Measurements from ENCODE around the gene EIF4EBP3.

The EIF4EBP3 gene

DNA sequence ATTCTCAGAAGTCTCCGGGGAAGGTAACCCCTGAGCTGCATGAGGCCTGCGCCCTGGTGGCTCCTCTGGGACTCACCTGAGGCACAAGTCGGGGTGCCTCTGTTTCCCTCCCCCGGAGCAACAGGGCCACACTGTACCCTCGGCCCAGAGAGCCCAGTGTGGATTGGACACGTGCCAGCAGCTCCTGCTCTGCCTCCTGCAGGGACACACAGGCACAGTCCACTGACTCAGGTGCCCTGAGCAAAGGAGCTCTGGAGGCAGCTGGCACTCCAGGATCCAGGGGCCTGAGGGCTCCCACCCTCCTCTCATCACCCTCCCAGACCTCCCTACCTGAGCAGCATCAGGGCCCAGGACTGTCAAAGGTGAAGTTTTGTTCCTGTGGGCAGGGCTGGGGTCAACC, 46.7 kb downstream of the EIF4EBP3 start:
- TF ChIP-seq, protein P1, sequence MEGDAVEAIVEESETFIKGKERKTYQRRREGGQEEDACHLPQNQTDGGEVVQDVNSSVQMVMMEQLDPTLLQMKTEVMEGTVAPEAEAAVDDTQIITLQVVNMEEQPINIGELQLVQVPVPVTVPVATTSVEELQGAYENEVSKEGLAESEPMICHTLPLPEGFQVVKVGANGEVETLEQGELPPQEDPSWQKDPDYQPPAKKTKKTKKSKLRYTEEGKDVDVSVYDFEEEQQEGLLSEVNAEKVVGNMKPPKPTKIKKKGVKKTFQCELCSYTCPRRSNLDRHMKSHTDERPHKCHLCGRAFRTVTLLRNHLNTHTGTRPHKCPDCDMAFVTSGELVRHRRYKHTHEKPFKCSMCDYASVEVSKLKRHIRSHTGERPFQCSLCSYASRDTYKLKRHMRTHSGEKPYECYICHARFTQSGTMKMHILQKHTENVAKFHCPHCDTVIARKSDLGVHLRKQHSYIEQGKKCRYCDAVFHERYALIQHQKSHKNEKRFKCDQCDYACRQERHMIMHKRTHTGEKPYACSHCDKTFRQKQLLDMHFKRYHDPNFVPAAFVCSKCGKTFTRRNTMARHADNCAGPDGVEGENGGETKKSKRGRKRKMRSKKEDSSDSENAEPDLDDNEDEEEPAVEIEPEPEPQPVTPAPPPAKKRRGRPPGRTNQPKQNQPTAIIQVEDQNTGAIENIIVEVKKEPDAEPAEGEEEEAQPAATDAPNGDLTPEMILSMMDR (IDR thresholded peaks at IDR 0.05; ENCODE audit: low read depth, low read length, missing control alignments): no peak
- Histone ChIP-seq H3K27me3 (replicated peaks) (no peaks in the 10 kb centered on the region), H3K4me3 (ENCODE audit: low read depth, low read length) (no peak overlapping the region), H3K36me3 (replicated peaks) (no peaks in the 10 kb centered on the region), H3K27ac (no peak overlapping the region)
- in situ Hi-C loops (cut with HindIII; ENCODE audit: low pct_ligation_motif_present, low sequenced_read_pairs): no loop called here
- no peak for DNase-seq

DNA sequence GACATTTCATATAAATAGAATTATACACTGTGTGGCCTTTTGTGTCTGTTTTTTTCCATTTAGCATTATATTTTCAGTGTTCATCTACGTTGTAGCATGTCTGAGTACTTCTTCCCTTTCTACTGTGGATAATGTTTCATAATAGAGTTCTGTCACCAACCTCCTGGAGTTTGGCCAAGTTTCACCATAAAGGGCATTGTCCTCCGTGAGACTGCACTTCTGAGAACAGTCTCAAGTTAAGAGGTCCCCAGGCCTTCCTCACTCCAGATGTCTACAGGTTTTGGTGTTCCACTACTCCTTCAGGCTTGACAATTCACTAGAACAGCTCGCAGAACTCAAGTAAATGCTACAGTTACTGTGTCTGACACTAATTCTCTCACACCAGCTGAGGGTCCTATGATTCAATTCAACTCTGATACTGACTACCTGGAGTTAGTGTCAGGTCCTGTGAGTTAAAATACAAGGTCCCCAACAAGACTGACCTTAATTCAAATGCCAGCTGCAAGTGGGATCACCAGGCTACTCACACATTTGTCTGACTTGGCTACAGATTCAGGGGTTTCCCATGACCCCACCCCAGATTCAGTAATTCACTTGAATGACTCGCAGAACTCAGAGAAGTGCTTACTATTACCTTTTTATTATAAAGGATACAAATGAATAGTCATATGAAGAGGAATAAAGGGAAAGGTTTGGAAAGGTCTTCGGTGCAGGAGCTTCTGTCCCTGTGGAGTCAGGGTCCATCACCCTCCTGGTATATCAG, 48.3 kb downstream of the EIF4EBP3 start:
- Histone ChIP-seq H3K4me3 (ENCODE audit: low read depth, low read length) (no peak overlapping the region), H3K36me3 (replicated peaks) (no peaks in the 10 kb centered on the region), H3K27ac (no peak overlapping the region), H3K27me3 (replicated peaks) (no peaks in the 10 kb centered on the region)
- in situ Hi-C loops (cut with HindIII; ENCODE audit: low pct_ligation_motif_present, low sequenced_read_pairs): no loop called here
- DNase-seq: no peak
- TF ChIP-seq, protein P1 (IDR thresholded peaks at IDR 0.05; ENCODE audit: low read depth, low read length, missing control alignments): no peak

DNA sequence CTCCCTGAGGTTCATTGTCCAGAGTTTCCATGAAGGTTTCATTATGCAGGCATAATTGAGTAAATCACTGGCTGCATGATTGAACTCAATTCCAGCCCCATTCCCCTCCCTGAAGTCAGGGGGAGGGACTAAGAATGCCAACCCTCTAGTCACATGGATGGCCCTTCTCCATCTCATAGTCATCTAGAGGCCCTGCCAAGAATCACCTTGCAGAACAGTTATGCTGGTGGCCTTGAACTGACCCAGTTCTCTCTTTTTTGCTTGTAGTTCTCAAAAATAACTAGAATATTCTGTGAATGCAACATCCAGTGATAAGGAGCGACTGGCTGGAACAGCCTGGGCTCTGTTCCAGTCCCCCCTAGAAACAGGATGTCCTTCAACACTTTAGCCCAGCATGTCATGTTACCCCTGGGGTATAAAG, 48.9 kb downstream of the EIF4EBP3 start:
- DNase-seq: no peak
- in situ Hi-C loops (cut with HindIII; ENCODE audit: low pct_ligation_motif_present, low sequenced_read_pairs): no loop called here
- Histone ChIP-seq H3K27ac (no peak overlapping the region), H3K27me3 (replicated peaks) (no peaks in the 10 kb centered on the region), H3K4me3 (ENCODE audit: low read depth, low read length) (no peak overlapping the region), H3K36me3 (replicated peaks) (no peaks in the 10 kb centered on the region)
- TF ChIP-seq, protein P1 (IDR thresholded peaks at IDR 0.05; ENCODE audit: low read depth, low read length, missing control alignments): no peak

DNA sequence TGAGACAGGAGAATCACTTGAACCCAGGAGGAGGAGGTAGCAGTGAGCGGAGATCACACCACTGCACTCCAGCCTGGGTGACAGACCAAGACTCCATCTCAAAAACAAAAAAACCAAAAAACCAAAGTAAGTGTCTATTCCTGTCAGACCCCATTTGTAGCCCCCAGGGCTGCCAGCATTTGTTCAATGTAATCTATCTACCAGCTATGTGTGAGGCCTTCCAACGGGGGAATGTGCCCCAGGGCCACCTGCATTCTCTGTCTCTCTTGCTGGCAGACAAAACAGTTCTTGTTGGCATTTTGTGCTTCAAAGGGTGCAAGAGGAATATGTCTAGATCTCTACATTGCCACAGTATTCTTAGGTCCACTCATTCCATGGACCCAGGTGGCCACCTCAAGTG, 51.4 kb downstream of the EIF4EBP3 start:
- TF ChIP-seq, protein P1 (IDR thresholded peaks at IDR 0.05; ENCODE audit: low read depth, low read length, missing control alignments): no peak
- in situ Hi-C loops (cut with HindIII; ENCODE audit: low pct_ligation_motif_present, low sequenced_read_pairs): no loop called here
- no peak overlapping the region for H3K27ac ChIP-seq
- DNase-seq: no peak
- no peaks in the 10 kb centered on the region for H3K27me3 ChIP-seq (replicated peaks)
- H3K4me3 ChIP-seq (ENCODE audit: low read depth, low read length): no peak overlapping the region
- no peaks in the 10 kb centered on the region for H3K36me3 ChIP-seq (replicated peaks)

All from brain microvascular endothelial cell (primary cell).